Activated T-helper 17 cell treated with anti-CD3 and anti-CD28 coated beads, Interleukin-2, amount 50 U/mL, for 72 hours (primary cell): Measurements from ENCODE around the gene NAP1L4. TPM values are rescaled to one million over a fixed set of nuclear protein-coding genes. Genes with fewer than 3 reads are reported as not detected.

Experiments used
- ATAC-seq: fragments of 150-1000 bp; cut with Tn5 transposase; replicated peaks from 2 replicates; pipeline ENCODE4 v1.10.0; 2021; ENCODE audit warnings: mild to moderate bottlenecking, moderate library complexity
- H3K27ac Mint-ChIP-seq: one replicate; pipeline ENCODE4 v1.8.0; 2022; ENCODE audit warnings: mixed read lengths
- H3K27me3 Mint-ChIP-seq: one replicate; pipeline ENCODE4 v1.8.0; 2022; ENCODE audit warnings: mixed read lengths
- H3K36me3 Mint-ChIP-seq: one replicate; pipeline ENCODE4 v1.8.0; 2022; ENCODE audit warnings: low read depth, mild to moderate bottlenecking, mixed read lengths
- H3K4me1 Mint-ChIP-seq: one replicate; pipeline ENCODE4 v1.8.0; 2022; ENCODE audit warnings: mixed read lengths
- H3K4me3 Mint-ChIP-seq: one replicate; pipeline ENCODE4 v1.8.0; 2022; ENCODE audit warnings: mild to moderate bottlenecking, mixed read lengths
- H3K9me3 Mint-ChIP-seq: one replicate; pipeline ENCODE4 v1.8.0; 2022; ENCODE audit warnings: mixed read lengths
- total RNA-seq, 2 donors: library from RNA; stranded (reverse); gene quantifications; one replicate each; pipeline ENCODE4 v1.2.3, GENCODE V29; 2022

Gene NAP1L4
- total RNA-seq, 2 donors from 2014 or later, result 301 to 344 TPM

DNA sequence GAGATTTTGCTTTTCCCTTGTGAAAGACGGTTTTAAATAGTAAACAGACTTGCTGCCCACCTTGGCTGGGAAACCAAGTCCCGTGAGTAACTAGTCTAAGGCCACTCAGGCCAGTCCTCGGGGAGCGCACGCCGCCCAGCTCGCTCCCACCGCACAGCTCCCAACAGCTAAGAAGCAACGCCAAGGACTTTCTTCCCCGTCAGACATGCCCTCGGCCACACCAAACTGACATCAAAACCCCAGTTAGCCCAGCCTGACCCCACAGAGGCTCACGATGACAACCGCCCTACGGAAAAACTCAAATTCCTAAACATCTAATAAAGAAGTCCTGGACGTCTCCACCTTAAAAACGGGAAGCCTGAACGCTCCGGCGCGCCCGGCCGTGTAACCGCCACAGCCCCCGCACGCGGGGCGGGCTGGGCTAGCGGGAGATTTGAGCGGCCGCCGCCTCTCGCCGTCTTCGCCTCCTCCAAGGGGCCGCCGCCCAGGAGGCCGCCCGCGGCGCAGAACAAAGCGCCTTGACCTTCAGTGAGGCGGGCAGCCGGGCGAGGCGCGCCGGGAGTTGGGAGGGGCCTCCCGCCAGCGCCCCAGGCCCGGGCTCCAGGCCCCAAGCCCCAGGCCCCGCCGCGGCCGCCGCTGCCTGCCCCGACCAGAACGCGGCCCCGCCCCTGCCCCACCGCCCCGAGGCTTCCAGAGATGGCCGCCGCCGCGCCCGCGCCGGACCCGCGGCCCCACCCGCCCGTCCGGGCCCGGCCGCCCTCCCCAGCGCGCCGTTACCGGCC is 486 bp downstream of the NAP1L4 start:
- Mint-ChIP-seq H3K9me3 (no peaks in the 10 kb centered on the region), H3K36me3 (peaks cover 58% of the 10 kb centered on the region), H3K27ac (peak overlapping the region; percentile 99), H3K27me3 (no peaks in the 10 kb centered on the region), H3K4me1 (peaks cover 19% of the 10 kb centered on the region), H3K4me3 (peak overlapping the region; percentile 94)
- peak; percentile 54 for ATAC-seq

DNA sequence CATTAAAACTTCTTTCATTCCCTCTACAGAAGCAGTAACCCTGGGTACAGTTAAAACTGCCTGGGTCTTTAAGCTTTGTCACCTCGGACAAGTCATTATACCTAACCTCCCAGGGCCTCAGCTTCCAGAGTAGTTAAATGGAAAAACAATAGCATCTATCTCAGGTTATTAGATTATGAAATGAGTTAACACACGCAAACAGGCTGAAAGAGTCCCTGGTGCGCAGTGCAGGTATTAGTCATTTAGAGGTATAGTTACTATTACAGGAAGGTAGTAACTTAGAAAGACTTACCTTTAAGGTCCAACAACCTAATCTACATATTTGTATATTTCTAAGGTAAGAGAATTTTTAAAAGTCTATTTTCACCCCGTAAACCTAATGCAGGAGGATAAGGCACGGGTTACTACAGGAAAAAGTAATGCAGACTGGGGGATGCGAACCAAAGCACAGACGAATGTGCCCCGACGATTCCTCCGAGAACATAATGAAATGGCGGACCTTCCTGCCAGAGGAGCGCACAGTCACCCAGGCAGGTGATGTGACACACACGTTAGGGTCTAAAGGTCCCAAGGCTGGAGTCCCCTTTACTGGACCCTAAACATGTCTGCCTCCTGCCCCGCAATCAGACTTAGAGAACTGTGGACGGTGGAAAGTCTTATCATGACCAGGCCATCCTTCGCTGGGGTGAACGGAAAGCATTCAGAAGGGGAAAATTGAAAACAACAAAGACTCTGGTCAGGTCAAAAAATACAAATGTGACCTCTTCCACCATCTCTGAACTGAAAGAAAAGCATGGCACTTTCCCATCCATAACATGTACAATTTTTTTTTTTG is 1.3 kb downstream of the NAP1L4 start:
- Mint-ChIP-seq H3K4me1 (peaks cover 19% of the 10 kb centered on the region), H3K36me3 (peaks cover 66% of the 10 kb centered on the region), H3K27me3 (no peaks in the 10 kb centered on the region), H3K9me3 (no peaks in the 10 kb centered on the region), H3K27ac (peak overlapping the region; percentile 99), H3K4me3 (peak overlapping the region; percentile 94)
- peak; percentile 42 for ATAC-seq

DNA sequence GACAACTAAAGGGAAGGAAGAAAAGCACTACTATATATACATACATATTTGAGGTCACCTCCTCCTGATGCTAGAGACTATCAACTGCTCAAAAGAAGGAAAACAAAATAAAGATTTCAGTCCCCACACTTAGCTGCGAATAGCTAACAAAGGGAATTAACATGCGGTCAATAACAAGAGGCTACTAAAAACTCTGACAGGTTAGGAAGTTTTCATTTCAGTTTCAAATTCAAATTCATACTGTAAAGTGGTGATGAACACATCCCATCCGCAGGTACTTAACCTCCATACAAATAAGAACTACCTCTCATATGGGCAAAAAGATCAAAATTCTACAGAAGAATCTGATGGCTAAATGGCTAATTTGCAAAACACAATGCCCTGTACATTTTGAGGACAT is 2.6 kb downstream of the NAP1L4 start:
- H3K27me3 Mint-ChIP-seq, result no peaks in the 10 kb centered on the region
- no peaks in the 10 kb centered on the region for H3K9me3 Mint-ChIP-seq
- peak; percentile 18 for ATAC-seq
- H3K4me3 Mint-ChIP-seq, result peak overlapping the region; percentile 94
- H3K4me1 Mint-ChIP-seq, result peaks cover 21% of the 10 kb centered on the region
- H3K27ac Mint-ChIP-seq, result peak overlapping the region; percentile 99
- H3K36me3 Mint-ChIP-seq, result peaks cover 76% of the 10 kb centered on the region

GRCh38 chr11:2989006-2989405 is 3.1 kb downstream of the NAP1L4 start:
- Mint-ChIP-seq H3K27ac (peak overlapping the region; percentile 99), H3K4me3 (peak overlapping the region; percentile 94), H3K36me3 (peaks cover 82% of the 10 kb centered on the region), H3K9me3 (no peaks in the 10 kb centered on the region), H3K4me1 (peaks cover 25% of the 10 kb centered on the region), H3K27me3 (no peaks in the 10 kb centered on the region)
- no peak for ATAC-seq

DNA sequence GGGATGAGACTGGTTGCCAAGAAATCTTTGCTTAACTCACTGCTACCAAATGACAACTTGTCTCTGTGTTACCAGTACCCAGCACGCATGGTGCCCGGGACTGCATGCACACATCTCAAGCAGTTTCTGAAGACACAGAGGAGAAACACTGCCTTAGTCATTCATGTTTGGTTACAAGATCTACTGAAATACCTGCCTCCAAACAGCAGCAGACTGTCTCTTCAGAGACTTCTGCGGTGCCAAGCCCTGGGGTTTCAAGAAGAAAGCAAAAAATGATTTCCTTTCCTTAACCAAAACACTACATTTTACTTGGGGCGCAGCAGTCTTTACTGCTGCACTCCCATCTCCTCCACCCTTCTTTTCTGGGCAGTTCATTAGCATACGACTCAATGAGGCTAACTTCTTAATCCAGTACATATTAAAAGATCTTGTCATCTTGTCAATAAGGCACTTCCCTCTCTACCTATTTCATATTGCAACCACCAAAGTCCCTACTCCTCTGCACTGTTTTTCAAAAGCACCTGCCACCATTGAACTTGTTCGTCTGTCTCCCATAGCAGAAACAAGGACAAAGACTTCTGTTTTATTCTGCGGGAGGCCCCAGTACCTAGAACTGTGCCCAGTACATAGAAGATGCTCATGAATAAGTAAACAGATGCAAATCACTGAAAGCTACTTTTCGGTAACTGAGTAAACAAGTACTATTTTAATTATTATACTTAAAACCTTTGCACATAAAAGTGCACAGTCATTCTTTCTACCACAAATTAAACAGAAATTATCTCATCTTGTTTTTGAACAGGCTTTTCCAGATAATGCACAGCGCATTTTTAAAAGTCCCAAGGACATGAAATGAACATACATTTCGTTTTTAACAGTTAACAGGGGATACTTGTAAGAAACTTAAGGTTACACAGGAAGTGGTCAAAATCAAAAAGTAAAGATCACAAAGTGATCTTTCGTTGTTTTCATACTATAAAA is 4.0 kb downstream of the NAP1L4 start:
- Mint-ChIP-seq H3K27ac (peak overlapping the region; percentile 99), H3K36me3 (peaks cover 90% of the 10 kb centered on the region), H3K27me3 (no peaks in the 10 kb centered on the region), H3K4me3 (peak overlapping the region; percentile 94), H3K9me3 (no peaks in the 10 kb centered on the region), H3K4me1 (peaks cover 27% of the 10 kb centered on the region)
- peak; percentile 21 for ATAC-seq

GRCh38 chr11:2983908-2984307 is 8.2 kb downstream of the NAP1L4 start:
- Mint-ChIP-seq H3K27me3 (no peaks in the 10 kb centered on the region), H3K4me1 (peaks cover 29% of the 10 kb centered on the region), H3K27ac (peak overlapping the region; percentile 28), H3K9me3 (no peaks in the 10 kb centered on the region), H3K4me3 (peak overlapping the region; percentile 38), H3K36me3 (peaks cover 94% of the 10 kb centered on the region)
- ATAC-seq, result no peak

DNA sequence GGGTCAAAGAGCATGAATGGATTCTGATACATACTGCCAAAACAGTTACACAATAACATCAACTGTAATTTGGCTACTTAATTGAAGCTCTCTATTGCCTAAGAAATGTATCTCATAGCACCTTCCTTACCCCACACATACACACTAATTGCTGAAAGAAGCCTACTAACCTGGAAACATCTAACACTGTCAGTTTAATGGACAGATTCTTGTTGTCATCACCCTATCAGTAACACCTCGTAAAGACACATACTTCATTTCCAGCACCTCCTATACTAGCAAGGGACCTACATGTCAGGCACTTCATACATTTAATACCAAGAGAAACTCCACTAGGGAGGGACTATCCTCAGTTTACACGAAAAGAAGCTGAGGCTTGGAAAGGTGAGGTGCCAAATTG is 9.9 kb downstream of the NAP1L4 start:
- peak overlapping the region; percentile 38 for H3K4me3 Mint-ChIP-seq
- no peak for ATAC-seq
- peaks cover 21% of the 10 kb centered on the region for H3K4me1 Mint-ChIP-seq
- no peaks in the 10 kb centered on the region for H3K27me3 Mint-ChIP-seq
- H3K36me3 Mint-ChIP-seq, result peaks cover 94% of the 10 kb centered on the region
- H3K27ac Mint-ChIP-seq, result peak overlapping the region; percentile 77
- no peaks in the 10 kb centered on the region for H3K9me3 Mint-ChIP-seq

DNA sequence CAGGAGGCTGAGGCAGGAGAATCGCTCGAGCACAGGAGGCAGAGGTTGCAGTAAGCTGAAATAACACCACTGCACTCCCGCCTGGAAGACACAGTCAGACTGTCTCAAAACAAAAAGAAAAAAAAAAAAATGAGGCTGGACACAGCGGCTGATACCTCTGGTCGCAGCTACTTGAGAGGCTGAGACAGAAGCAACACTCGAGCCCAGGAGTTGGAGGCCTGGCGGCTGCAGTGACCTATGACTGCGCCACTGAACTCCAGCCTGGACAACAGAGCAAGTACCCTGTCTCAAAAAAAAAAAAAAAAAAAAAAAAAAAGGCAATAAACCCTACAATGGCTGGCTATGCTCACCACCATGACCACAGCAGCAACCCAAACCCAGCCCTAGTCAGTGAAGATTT is 11.0 kb downstream of the NAP1L4 start:
- peaks cover 28% of the 10 kb centered on the region for H3K4me1 Mint-ChIP-seq
- no peaks in the 10 kb centered on the region for H3K27me3 Mint-ChIP-seq
- peaks cover 94% of the 10 kb centered on the region for H3K36me3 Mint-ChIP-seq
- no peaks in the 10 kb centered on the region for H3K9me3 Mint-ChIP-seq
- peak overlapping the region; percentile 38 for H3K4me3 Mint-ChIP-seq
- no peak for ATAC-seq
- H3K27ac Mint-ChIP-seq, result no peak overlapping the region

GRCh38 chr11:2980168-2980840 is 11.8 kb downstream of the NAP1L4 start:
- peaks cover 97% of the 10 kb centered on the region for H3K36me3 Mint-ChIP-seq
- no peak overlapping the region for H3K4me3 Mint-ChIP-seq
- no peaks in the 10 kb centered on the region for H3K9me3 Mint-ChIP-seq
- no peaks in the 10 kb centered on the region for H3K27me3 Mint-ChIP-seq
- no peak overlapping the region for H3K27ac Mint-ChIP-seq
- ATAC-seq, result no peak
- H3K4me1 Mint-ChIP-seq, result peaks cover 28% of the 10 kb centered on the region

- no peaks in the 10 kb centered on the region for H3K27me3 Mint-ChIP-seq
- no peak overlapping the region for H3K4me3 Mint-ChIP-seq
- peaks cover 20% of the 10 kb centered on the region for H3K4me1 Mint-ChIP-seq
- H3K27ac Mint-ChIP-seq, result peak overlapping the region; percentile 74
- ATAC-seq, result no peak
- no peaks in the 10 kb centered on the region for H3K9me3 Mint-ChIP-seq
- H3K36me3 Mint-ChIP-seq, result peaks cover 97% of the 10 kb centered on the region
Measured at GRCh38 chr11:2977113-2977512, 15.0 kb downstream of the NAP1L4 start.

GRCh38 chr11:2976294-2977063 is 15.7 kb downstream of the NAP1L4 start:
- peak overlapping the region; percentile 74 for H3K27ac Mint-ChIP-seq
- peaks cover 97% of the 10 kb centered on the region for H3K36me3 Mint-ChIP-seq
- H3K9me3 Mint-ChIP-seq, result no peaks in the 10 kb centered on the region
- no peak overlapping the region for H3K4me3 Mint-ChIP-seq
- peaks cover 14% of the 10 kb centered on the region for H3K4me1 Mint-ChIP-seq
- H3K27me3 Mint-ChIP-seq, result no peaks in the 10 kb centered on the region
- ATAC-seq, result peak; percentile 25

DNA sequence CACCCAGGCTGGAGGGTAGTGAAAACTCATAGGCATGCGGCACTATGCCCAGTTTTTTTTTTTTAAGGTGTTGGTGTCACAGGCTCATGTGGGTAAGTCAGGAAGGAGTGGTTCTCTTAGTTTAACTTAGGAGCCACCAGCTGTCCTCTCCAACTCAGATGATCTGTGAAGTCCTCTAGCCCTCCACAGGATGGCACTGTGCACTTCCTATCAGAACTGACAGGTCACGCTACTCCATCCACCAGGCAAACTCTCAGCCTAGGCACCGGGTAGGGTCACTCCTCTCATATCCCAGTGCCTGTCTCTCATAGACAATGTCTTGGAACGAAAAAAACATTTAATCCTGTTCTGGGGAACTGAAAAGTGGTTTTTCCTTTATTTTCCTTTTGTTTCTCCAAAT is 16.5 kb downstream of the NAP1L4 start:
- peak; percentile 84 for ATAC-seq
- H3K36me3 Mint-ChIP-seq, result peaks cover 99% of the 10 kb centered on the region
- no peaks in the 10 kb centered on the region for H3K9me3 Mint-ChIP-seq
- H3K27ac Mint-ChIP-seq, result no peak overlapping the region
- H3K4me1 Mint-ChIP-seq, result peaks cover 14% of the 10 kb centered on the region
- no peak overlapping the region for H3K4me3 Mint-ChIP-seq
- H3K27me3 Mint-ChIP-seq, result no peaks in the 10 kb centered on the region

GRCh38 chr11:2974272-2974671 is 17.9 kb downstream of the NAP1L4 start:
- Mint-ChIP-seq H3K4me1 (peaks cover 14% of the 10 kb centered on the region), H3K27me3 (no peaks in the 10 kb centered on the region), H3K9me3 (no peaks in the 10 kb centered on the region), H3K27ac (peak overlapping the region; percentile 87), H3K4me3 (peak overlapping the region; percentile 40), H3K36me3 (peaks cover 100% of the 10 kb centered on the region)
- peak; percentile 70 for ATAC-seq
